Activated naive CD4-positive, alpha-beta T cell treated with anti-CD3 and anti-CD28 coated beads, Interleukin-2, amount 50 U/mL, for 24 hours (primary cell): ENCODE results near the gene KLRF1.
"Not testable (repeated sequence)": the region's sequence is repeated elsewhere in the genome, so short reads cannot be mapped to it uniquely, and the experiment has no call there.

Experiments
- H3K27ac Mint-ChIP-seq: one replicate; pipeline ENCODE4 v1.8.0; 2021; ENCODE audit warnings: mild to moderate bottlenecking, mixed read lengths
- H3K27me3 Mint-ChIP-seq: one replicate; pipeline ENCODE4 v1.8.0; 2021; ENCODE audit warnings: mixed read lengths
- H3K36me3 Mint-ChIP-seq: one replicate; pipeline ENCODE4 v1.8.0; 2021; ENCODE audit warnings: mixed read lengths
- H3K4me1 Mint-ChIP-seq: one replicate; pipeline ENCODE4 v1.8.0; 2021; ENCODE audit warnings: mixed read lengths
- H3K4me3 Mint-ChIP-seq: one replicate; pipeline ENCODE4 v1.8.0; 2021; ENCODE audit warnings: mild to moderate bottlenecking, mixed read lengths
- H3K9me3 Mint-ChIP-seq: one replicate; pipeline ENCODE4 v1.8.0; 2021; ENCODE audit warnings: mixed read lengths

KLRF1 gene

DNA sequence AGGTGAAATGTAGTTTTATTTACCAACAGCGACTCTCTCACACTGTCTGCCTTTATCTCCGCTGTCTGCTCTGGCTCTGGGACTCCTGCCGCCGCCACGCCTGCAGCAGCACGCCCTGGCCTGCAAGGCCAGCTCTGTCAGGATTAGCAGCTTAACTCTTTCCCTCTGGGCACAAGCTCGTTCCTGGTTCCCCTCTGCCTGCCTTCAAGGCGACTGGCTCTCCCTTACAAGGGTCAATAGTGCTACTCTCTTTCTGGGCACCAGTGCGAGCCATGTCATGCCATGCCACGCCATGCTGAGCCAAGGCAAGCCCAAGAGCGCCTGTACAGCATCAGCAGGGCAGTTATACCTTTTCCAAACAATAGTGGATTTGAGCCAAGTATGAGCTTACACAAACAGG, 45.5 kb downstream of the KLRF1 start:
- no peaks in the 10 kb centered on the region for H3K36me3 Mint-ChIP-seq
- peaks cover 23% of the 10 kb centered on the region for H3K4me1 Mint-ChIP-seq
- H3K27me3 Mint-ChIP-seq, result no peaks in the 10 kb centered on the region
- H3K27ac Mint-ChIP-seq, result no peak overlapping the region
- H3K4me3 Mint-ChIP-seq, result no peak overlapping the region
- no peaks in the 10 kb centered on the region for H3K9me3 Mint-ChIP-seq

GRCh38 chr12:9876120-9876519, 48.8 kb downstream of the KLRF1 start:
- peaks cover 14% of the 10 kb centered on the region for H3K4me1 Mint-ChIP-seq
- H3K9me3 Mint-ChIP-seq, H3K27ac Mint-ChIP-seq, H3K4me3 Mint-ChIP-seq, H3K36me3 Mint-ChIP-seq, H3K27me3 Mint-ChIP-seq: not testable (repeated sequence)

DNA sequence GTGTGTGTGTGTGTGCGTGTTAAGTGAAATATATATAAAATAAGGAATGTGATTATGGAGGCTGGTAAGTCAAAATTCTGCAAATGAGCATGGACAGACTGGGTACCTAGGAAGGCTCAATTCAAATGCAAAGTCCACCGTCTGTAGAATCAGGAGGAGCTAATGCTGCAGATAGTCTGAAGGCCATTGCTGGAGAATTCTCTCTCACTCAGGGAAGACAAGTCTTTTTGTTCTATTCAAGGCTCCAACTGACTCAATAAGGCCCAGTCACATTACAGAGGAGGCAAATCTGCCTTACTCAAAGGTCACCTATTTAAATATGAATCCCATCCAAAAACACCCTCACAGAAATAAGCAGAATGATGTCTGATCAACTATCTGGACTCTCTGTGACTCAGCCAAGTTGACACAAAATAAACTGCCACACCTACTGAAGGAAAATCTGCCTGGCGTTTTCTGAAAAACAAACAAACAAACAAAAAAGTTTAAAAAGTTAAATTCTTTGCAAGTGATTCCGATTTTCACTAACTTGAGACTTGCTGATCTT, 53.3 kb downstream of the KLRF1 start:
- no peak overlapping the region for H3K27ac Mint-ChIP-seq

DNA sequence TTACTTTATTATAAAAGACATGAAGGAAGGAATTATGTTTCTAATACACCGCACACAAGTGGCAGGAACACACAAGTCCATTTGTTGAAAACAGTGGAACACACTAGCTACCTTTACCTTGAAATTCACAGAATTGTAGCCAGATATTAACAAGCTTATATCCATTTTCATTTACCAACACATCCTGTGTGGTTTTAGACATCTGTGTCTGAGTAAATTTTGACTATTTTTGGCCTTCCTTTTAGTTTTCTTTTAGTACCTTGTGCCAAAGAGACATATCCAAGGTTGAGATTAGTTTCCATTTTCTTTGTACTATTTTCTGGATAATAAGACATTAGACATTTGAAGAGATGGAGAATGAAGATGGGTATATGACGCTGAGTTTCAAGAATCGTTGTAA, 54.0 kb downstream of the KLRF1 start, which contains the start of gene KLRF2:
Gene KLRF2, plus strand, starts transcription at position 244 of the 400 bp plus-strand sequence. Its CDS starts 107 bp downstream, at position 351.
- Mint-ChIP-seq H3K36me3 (no peaks in the 10 kb centered on the region), H3K27me3 (no peaks in the 10 kb centered on the region), H3K4me3 (no peak within 1 kb of the TSS), H3K9me3 (no peaks in the 10 kb centered on the region), H3K4me1 (peaks cover 5% of the 10 kb centered on the region), H3K27ac (no peak within 1 kb of the TSS)

More for the DNA sequence above, 53.3 kb downstream of the KLRF1 start:
- Mint-ChIP-seq H3K9me3 (no peaks in the 10 kb centered on the region), H3K4me3 (no peak overlapping the region), H3K36me3 (no peaks in the 10 kb centered on the region), H3K4me1 (peaks cover 5% of the 10 kb centered on the region), H3K27me3 (no peaks in the 10 kb centered on the region)

GRCh38 chr12:9881988-9882387, 54.7 kb downstream of the KLRF1 start:
- no peak overlapping the region for H3K4me3 Mint-ChIP-seq
- no peaks in the 10 kb centered on the region for H3K9me3 Mint-ChIP-seq
- no peaks in the 10 kb centered on the region for H3K36me3 Mint-ChIP-seq
- H3K27ac Mint-ChIP-seq, result no peak overlapping the region
- H3K27me3 Mint-ChIP-seq, result no peaks in the 10 kb centered on the region
- H3K4me1 Mint-ChIP-seq, result peaks cover 5% of the 10 kb centered on the region

DNA sequence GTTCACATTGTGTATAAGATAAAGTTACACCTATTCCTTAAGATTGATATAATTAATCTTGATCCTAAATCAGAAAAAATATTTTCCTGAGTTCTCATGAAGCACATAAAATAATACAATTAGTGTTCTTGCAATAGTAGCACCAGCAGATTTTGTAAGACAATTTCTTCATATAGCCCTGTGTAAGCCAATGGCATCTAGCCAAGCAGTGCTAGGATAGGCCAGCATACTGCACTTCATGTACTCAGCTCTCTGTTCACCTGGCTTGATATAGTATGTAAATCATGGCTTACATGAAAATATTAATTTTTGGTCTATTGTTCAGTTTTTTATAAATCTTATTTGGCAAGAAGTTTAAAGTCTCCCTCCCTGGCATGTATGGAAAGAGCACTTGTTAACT, 55.9 kb downstream of the KLRF1 start:
- H3K27me3 Mint-ChIP-seq, result no peaks in the 10 kb centered on the region
- H3K9me3 Mint-ChIP-seq, result no peaks in the 10 kb centered on the region
- H3K4me3 Mint-ChIP-seq, result no peak overlapping the region
- no peak overlapping the region for H3K27ac Mint-ChIP-seq
- no peaks in the 10 kb centered on the region for H3K36me3 Mint-ChIP-seq
- H3K4me1 Mint-ChIP-seq, result peaks cover 5% of the 10 kb centered on the region

GRCh38 chr12:9888665-9889273, 61.5 kb downstream of the KLRF1 start:
- H3K4me3 Mint-ChIP-seq, result no peak overlapping the region
- no peaks in the 10 kb centered on the region for H3K9me3 Mint-ChIP-seq
- no peaks in the 10 kb centered on the region for H3K27me3 Mint-ChIP-seq
- no peak overlapping the region for H3K27ac Mint-ChIP-seq
- no peaks in the 10 kb centered on the region for H3K36me3 Mint-ChIP-seq
- peaks cover 6% of the 10 kb centered on the region for H3K4me1 Mint-ChIP-seq
